Heart left ventricle (tissue), 16 donors: ENCODE measurements around the gene SLC28A3. TPM values are rescaled to one million over a fixed set of nuclear protein-coding genes. Genes with fewer than 3 reads are reported as not detected.

Experiments used
- ATAC-seq, 4 donors: fragments of 200-7000 bp; cut with Tn5 transposase; one replicate each; pipeline ENCODE4 v1.9.1; 2020 to 2022; ENCODE audit warnings: moderate library complexity in 4 of 4, mild to moderate bottlenecking in 3 of 4, moderate number of reproducible peaks in 1 of 4
- DNase-seq, 5 donors: peaks; one replicate each; pipeline ENCODE4 v3.0.0-alpha.2; 2020
- H3K27ac ChIP-seq, 12 donors: fragments of 200-600 bp; sonication (generic) in 4 of 12; one replicate each; pipeline versions ENCODE4 v1.5.0 to v1.8.0; 2016 to 2022; ENCODE audit warnings: mild to moderate bottlenecking in 2 of 12
- H3K27me3 ChIP-seq, 9 donors: fragments of 200-600 bp; sonication (generic) in 2 of 9; one replicate each; pipeline versions ENCODE4 v1.5.1 to v1.8.0; 2016 to 2022; ENCODE audit warnings: mild to moderate bottlenecking in 3 of 9
- H3K36me3 ChIP-seq, 9 donors: fragments of 200-600 bp; sonication (generic) in 2 of 9; one replicate each; pipeline versions ENCODE4 v1.5.0 to v1.8.0; 2018 to 2022; ENCODE audit warnings: mild to moderate bottlenecking in 2 of 9
- H3K4me1 ChIP-seq, 12 donors: fragments of 200-600 bp; sonication (generic) in 4 of 12; one replicate each; pipeline versions ENCODE4 v1.5.0 to v1.8.0; 2016 to 2022; ENCODE audit warnings: mild to moderate bottlenecking in 3 of 12
- H3K4me3 ChIP-seq, 12 donors: fragments of 200-600 bp; sonication (generic) in 4 of 12; one replicate each; pipeline versions ENCODE4 v1.5.0 to v1.8.0; 2017 to 2022; ENCODE audit warnings: mild to moderate bottlenecking in 9 of 12, moderate library complexity in 4 of 12
- H3K9me3 ChIP-seq, 12 donors: fragments of 200-600 bp; sonication (generic) in 4 of 12; one replicate each; pipeline versions ENCODE4 v1.5.0 to v1.8.0; 2016 to 2022; ENCODE audit warnings: mild to moderate bottlenecking in 1 of 12
- CTCF ChIP-seq, 12 donors: fragments of 200-600 bp; sonication (generic) in 4 of 12; IDR thresholded peaks; one replicate each; pipeline versions ENCODE4 v1.5.0 to v1.8.0; 2018 to 2022; ENCODE audit warnings: antibody characterized with exemption in 12 of 12, mild to moderate bottlenecking in 5 of 12
- POLR2A ChIP-seq, 2 donors: fragments of 450-650 bp; IDR thresholded peaks; one replicate each; pipeline ENCODE4 v1.6.1; 2017; ENCODE audit warnings: antibody characterized with exemption in 2 of 2, mild to moderate bottlenecking in 2 of 2, moderate library complexity in 2 of 2
- WGBS, 4 donors: extraction: QIAGEN DNeasy Blood & Tissue Kit in 2 of 4; methylation state at CpG; one replicate each; pipeline versions ENCODE4 v1.1.5 to v1.1.7; 2013 to 2018; 5-methylcytosine and 5-hydroxymethylcytosine counted together
- intact Hi-C, 10 donors: fragments of 100-400 bp; cut with DNase I; formaldehyde crosslinking; loops; one replicate each; pipeline versions ENCODE4 v1.11.1 to v1.14.2; 2022
- polyA plus RNA-seq, 2 donors: library from polyadenylated mRNA; stranded (reverse); fragments of 200-250 nt; gene quantifications; one replicate each; pipeline ENCODE4 v1.2.3, GENCODE V29; 2013
- total RNA-seq, 9 donors: library from RNA; depleted of rRNA in 2 of 9; stranded (reverse); fragments of >200 nt in 2 of 9; fragmentation: NEBNext Ultra II Directional in 3 of 9; extraction: Animal tissue kit (Norgen Biotek cat#: 25700) in 3 of 9; gene quantifications; one replicate each; pipeline versions ENCODE4 v1.1.0 to v1.2.4, GENCODE V29; 2016 to 2023
- donor health status: ischemic (EF 13 %, LVEDD 7.1; RV severe dilation, severe dysfunction).
- donor health status: healthy with polysubstance abuse.
- donor health status: DM: no; HTN: yes; CAD: no.
- donor health status: DM: no; HTN: no; CAD: no.
- donor health status: ischemic (EF 25% LVEDD 6.9; RV normal size, moderate dysfunction).
- donor health status: ischemic (EF 25% LVEDD 5.7; RV mildly dilated, moderate dysfunction).
- donor health status: healthy.
- donor health status: DM: yes; HTN: yes; CAD: no.
- donor health status: ischemic (EF 35%, LVEDD 5.7; RV mildly dilated, moderate dysfunction).
- donor health status: nonischemic (EF 11% LVEDD 7.7; RV severe dilation, severe dysfunction).
- donor health status: DM: yes; HTN: yes; CAD: no.
- donor health status: PGD.
- donor health status: ischemic (EF 29% LVEDD 5.4; RV normal size, mild dysfunction).
- donor health status: nonischemic (EF 23%, LVEDD 6.1; RV moderate dilation, normal function).

Gene SLC28A3
- total and polyA plus RNA-seq, 11 donors: 0.04 to 5.7 (median 0.19) TPM; not detected in 1

- Histone ChIP-seq H3K4me1 (peaks cover 0 to 11% (median 2%) of the 10 kb centered on the region in 12 donors), H3K4me3 (no peak overlapping the region), H3K27ac (no peak overlapping the region), H3K36me3 (no peaks in the 10 kb centered on the region), H3K27me3 (no peaks in the 10 kb centered on the region), H3K9me3 (peaks cover 0 to 4% (median 0%) of the 10 kb centered on the region in 12 donors)
- no peak for ATAC-seq
- DNase-seq: no peak
- TF ChIP-seq POLR2A (IDR thresholded peaks at IDR 0.05): no peak
- no peak for TF ChIP-seq CTCF (IDR thresholded peaks at IDR 0.05)
- intact Hi-C loops: no loop called here
- 94 to 96% (median 95%) methylated on average over 4 of the region's 4 CpGs for WGBS, 4 donors
These were observed 105.0 kb downstream of the SLC28A3 start for GRCh38 chr9:84235511-84235910.

- Histone ChIP-seq H3K27me3 (no peaks in the 10 kb centered on the region), H3K4me3 (no peak overlapping the region), H3K36me3 (no peaks in the 10 kb centered on the region), H3K4me1 (peaks cover 0 to 23% (median 4%) of the 10 kb centered on the region in 12 donors), H3K27ac (no peak overlapping the region), H3K9me3 (no peaks in the 10 kb centered on the region)
- no peak for DNase-seq
- peak in 3 of 4 donors; percentile 11 to 42 (median 33) for ATAC-seq
- intact Hi-C loops: no loop called here
- 61 to 64% (median 64%) methylated on average over 6 of the region's 6 CpGs for WGBS, 4 donors
- TF ChIP-seq CTCF (IDR thresholded peaks at IDR 0.05) (no peak), POLR2A (IDR thresholded peaks at IDR 0.05) (no peak)
These were observed 110.0 kb downstream of the SLC28A3 start for GRCh38 chr9:84230355-84231145.

GRCh38 chr9:84229191-84229590, 111.4 kb downstream of the SLC28A3 start:
- DNase-seq: no peak
- Histone ChIP-seq H3K4me3 (no peak overlapping the region), H3K27ac (no peak overlapping the region), H3K4me1 (peaks cover 0 to 23% (median 4%) of the 10 kb centered on the region in 12 donors), H3K36me3 (no peaks in the 10 kb centered on the region), H3K9me3 (no peaks in the 10 kb centered on the region), H3K27me3 (no peaks in the 10 kb centered on the region)
- intact Hi-C loops: no loop called here
- 63 to 69% (median 65%) methylated on average over 4 of the region's 4 CpGs for WGBS, 4 donors
- ATAC-seq: no peak
- TF ChIP-seq CTCF (IDR thresholded peaks at IDR 0.05): no peak
- no peak for TF ChIP-seq POLR2A (IDR thresholded peaks at IDR 0.05)

- no peaks in the 10 kb centered on the region for H3K27me3 ChIP-seq
- H3K4me1 ChIP-seq: peaks cover 0 to 23% (median 4%) of the 10 kb centered on the region in 12 donors
- DNase-seq: no peak
- no peak overlapping the region for H3K4me3 ChIP-seq
- no peaks in the 10 kb centered on the region for H3K36me3 ChIP-seq
- WGBS, 4 donors: 41 to 58% (median 43%) methylated on average over 3 to 5 of the region's 5 CpGs
- intact Hi-C loops: no loop called here
- no peak overlapping the region for H3K27ac ChIP-seq
- H3K9me3 ChIP-seq: no peaks in the 10 kb centered on the region
- TF ChIP-seq CTCF (IDR thresholded peaks at IDR 0.05) (no peak), POLR2A (IDR thresholded peaks at IDR 0.05) (no peak)
- ATAC-seq: no peak
These were observed 112.3 kb downstream of the SLC28A3 start for GRCh38 chr9:84228130-84228720.
